Measurements from ENCODE around the gene CBLC.

CBLC gene

DNA sequence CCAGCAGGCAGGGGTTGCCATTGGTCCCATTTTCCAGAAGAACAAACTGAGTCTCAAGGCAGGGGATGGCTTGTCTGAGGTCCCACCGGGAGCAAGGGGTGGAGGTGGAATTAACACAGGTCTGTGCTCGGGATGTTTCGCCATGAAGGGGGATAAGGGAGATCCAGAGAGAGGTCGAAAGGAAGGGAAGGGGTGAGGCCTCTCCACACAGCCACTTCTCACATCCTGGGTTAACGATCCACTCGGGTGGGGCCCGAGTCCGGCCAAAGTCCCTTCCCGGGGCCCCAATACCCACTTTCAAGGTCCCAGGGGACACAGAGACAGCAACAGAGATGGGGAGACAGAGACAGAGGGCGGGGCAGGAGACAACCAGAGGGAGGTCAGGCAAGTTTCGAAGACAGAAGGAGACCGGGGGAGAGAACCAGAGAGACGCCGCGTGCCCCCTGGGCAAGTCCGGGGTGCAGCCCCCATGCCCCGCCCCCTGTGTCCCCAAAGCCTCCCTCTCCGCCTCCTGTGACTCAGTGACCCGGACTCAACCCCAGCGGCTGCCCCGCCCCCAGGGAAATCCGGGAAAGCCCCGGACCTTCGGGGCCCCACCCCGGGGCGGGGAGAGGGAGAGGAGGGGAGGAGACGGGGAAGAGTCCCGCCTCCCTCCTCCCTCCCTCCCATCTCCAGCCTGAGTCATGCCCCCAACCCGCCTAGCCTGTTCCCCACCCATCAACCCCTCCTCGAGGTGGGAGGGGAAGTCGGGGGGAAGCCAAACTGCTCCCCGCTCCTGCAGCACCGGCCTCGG lies 30.5 kb upstream of the CBLC start:
- peak; percentile 64 to 65 for DNase-seq

DNA sequence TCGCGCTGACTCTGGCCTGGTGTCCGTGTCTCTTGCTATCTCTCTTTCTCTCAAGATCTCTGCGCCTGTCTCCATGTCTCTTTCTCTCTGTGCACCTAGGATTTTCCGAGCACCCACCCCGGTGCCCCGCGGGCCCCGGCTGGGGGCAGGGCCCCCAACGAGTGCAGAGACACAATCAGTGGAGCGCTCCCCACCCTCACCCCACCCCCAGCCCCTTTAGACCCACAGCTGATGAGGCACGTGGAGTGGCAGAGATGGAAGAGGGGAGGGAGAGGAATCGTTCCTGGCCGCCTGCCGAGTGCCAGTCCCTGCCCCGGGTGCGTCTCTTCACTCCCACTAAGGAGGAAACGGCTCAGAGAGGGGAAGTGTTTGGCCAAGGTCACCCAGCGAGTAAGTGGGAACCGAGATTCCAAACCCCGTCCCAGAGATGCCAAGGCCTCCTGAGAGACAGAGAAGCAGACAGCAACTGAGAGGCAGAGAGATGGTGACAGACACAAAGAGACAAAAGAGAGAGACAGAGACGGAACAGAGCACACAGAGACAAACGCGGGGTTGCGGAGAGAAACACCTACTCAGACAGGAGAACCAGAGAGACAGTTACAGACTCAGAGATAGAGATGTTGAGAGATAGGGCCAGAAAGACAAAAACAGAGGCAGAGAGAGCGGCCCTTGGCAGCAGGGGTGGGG lies 29.8 kb upstream of the CBLC start:
- DNase-seq, result peak; percentile 45 to 76

DNA sequence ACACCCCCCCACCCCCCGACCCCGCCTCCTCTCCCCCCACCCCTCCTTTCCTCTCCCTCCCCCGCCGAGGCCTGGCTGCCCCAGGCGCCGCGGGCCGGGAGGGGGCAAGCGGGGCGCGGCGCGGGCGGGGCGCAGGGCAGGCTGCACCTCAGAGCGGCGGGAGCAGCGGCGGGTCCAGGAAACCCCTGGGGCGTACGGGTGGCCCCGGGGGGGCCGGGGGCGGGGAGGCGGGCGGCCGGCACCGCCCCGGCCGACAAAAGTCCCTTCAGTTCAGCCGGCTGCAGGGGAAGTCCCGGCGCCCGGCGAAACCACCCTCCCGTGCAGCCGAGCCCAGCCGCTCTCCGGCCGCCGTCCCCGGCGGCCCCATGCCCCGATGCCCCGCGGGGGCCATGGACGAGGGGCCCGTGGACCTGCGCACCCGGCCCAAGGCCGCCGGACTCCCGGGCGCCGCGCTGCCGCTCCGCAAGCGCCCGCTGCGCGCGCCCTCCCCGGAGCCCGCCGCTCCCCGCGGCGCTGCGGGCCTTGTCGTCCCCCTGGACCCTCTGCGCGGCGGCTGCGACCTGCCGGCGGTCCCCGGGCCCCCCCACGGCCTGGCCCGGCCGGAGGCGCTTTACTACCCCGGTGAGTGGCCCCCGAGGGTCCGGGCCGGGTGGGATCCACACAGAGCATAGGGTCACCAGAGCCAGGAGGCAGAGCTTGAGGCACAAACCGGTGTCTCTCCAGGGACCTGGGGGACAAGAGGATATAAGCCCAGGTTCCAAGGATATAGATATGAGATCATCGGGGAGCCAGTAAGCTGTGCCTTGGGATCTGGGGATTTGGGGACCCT lies 29.1 kb upstream of the CBLC start, which contains the start of gene BCL3:
TSS of gene BCL3 (plus strand) at position 283 of the 829 bp plus-strand sequence. CDS start at position 366, 83 bp downstream.
- no peak for DNase-seq

DNA sequence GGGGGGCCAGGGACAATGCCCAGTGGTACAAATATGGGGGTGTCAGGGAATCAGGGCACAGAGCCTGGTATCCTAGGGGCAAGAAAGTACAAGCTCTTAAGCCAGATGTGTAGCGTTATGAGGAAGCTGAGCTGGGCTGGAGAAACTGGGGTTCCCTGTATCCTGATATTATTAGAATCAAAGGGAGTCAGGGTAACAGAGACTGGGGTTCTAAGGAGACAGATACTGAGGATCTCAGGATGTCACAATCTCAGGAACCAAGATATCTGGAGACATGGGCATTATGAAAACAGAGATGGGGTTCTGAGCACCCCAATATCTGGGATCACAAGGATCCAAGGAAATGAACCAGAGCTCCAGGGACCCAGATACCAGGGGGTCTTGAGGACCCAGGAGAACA lies 28.4 kb upstream of the CBLC start:
- no peak for DNase-seq

DNA sequence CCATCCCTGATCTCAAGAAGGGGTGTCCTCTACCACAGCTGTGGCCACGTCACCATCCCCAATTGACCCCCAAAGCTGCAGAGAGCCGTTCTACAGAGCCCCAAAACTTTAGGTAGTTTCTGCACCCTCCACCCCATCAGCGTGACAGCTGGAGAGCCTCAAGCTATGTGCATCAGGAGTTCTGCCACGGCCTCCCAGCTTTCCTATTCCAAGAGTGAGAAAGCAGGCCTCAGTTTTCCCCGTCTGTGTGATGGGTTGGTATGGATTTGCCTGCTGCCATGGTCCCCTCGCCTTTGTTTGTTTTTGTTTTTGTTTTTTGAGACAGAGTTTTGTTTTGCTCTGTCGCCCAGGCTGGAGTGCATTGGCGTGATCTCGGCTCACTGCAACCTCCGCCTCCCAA lies 27.7 kb upstream of the CBLC start:
- no peak for DNase-seq

DNA sequence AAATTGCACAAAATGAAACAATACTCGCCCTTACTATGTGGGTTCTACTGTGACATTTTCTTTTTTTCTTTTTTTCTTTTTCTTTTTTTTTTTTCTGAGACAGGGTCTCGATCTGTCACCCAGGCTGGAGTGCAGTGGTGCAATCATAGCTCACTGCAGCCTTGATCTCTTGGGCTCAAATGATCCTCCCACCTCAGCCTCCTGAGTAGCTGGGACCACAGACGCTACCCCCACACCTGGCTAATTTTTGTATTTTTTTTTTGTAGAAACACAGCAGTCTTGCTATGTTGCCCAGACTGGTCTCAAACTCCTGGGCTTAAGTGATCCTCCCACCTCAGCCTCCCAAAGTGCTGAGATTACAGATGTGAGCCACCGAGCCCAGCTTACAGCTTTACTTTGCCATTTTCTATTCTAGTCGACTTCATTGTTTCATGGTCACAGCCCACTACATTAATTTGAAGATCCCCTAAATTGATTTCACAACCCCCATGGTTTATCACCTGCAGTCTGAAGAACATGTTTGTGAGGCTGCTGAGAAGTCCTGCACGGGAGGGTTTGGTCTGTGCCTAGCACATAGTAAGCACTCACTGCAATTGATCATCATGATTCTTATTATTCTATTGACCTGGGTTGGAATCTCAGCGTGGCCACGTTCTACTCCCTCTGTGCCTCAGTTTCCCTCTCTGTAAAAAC lies 25.4 kb upstream of the CBLC start:
- no peak for DNase-seq

DNA sequence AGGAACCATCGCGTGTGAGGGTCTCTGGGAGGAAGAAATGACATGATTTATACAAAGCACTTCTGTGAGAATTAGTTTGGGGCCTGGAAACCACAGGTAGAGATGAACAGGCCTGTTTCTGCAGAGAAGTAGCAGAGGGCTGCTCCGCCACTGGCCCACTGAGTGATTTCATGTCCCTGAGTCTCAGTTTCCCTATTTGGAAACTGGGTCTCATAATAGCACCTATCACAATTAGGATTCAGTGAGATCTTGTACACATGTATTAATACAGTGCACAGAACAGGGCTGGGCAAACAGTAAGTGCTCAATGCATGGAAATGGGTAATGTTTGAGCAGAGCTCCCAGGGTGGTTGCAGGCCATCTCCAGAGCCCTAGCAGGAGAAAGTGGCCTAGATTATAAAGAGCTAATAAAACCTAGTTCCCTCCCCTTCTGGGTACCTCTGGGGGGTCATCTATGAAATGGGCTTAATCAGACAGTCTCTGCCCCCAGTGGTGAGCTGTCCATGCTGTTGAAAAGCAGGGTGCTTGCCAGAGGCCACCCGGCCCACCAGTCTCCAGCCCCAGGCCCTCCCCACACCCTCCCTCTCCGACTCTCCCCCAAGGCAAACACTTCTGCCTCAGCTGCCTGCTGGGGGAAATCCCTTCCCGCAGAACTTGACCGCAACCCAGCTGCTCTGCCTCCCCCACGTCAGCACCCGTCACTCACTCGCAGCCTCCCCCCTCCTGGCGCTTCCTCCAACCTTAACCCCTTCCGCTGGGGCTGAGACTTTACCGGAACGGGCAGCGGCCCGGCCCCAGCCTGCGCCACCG lies 24.7 kb upstream of the CBLC start:
- peak; percentile 91 to 94 for DNase-seq

DNA sequence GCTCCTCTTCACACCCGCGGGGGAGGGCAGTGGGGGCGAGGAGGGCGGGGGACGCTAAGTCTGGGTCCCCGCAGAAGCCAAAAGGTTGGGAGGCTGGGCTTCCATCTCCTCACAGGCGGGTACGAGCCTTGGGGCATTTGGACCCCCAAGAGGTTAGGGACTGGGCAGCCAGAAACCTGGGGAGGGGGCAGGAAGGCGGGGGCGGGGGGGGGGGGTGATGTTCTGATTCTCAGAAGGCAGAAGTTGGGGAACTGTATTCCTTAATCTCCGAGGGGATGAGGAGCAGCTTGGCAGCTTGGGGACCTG lies 24.1 kb upstream of the CBLC start:
- no peak for DNase-seq

DNA sequence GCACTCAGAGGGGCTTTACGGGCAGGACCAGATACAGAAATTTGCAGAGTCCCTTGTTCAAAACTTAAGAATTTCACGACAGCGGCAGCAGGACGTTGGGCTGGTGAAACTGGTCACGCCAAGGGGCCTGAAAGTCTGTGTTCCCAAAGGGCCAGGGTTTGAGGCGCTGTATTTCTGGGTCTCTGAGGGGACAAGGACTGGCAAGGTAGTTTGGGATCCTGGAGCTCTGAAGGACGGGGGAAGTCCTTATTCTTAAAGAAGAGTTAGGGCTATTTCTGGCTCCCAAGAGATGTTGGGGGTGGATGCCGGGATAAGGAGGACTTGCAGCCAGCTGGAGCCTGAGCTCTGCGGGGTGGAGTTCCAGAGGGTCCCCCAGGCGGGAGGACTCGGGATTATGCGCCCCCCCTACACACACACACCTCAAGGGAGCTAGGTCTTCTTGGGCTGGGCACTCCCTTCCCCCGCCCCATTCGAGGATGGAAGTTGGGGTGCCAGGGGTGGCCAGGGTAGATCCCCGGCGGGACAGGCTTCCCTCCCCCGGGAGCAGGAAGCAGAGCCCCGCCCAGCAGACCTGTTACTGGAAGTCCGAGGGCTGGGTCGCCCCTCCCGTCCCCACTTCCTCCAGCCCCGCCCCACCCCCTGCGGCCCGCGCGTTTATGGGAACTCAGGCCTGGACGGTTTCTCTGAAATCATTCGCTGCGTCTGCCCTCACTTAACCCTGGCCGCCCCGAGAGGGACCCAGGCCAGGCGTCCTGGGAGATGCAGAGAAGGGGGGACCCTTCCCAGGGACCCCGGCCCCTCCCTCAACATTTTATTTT lies 23.5 kb upstream of the CBLC start:
- peak; percentile 50 to 62 for DNase-seq

DNA sequence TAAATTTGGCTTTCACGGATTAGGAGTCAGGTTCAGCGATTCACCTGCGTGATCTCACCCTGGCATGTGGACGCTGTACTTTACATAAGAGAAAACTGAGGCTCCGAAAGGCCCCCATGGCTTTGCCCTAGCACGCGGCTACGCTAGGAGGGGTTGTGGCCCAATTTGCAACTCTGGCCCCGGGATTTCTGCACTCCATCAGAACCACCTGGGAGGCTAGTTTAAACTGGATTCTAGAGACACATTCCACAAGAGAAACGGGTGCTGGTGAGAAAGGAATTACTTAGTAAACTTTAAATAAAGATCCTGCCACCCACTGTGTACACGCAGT lies 23.0 kb upstream of the CBLC start:
- no peak for DNase-seq

DNA sequence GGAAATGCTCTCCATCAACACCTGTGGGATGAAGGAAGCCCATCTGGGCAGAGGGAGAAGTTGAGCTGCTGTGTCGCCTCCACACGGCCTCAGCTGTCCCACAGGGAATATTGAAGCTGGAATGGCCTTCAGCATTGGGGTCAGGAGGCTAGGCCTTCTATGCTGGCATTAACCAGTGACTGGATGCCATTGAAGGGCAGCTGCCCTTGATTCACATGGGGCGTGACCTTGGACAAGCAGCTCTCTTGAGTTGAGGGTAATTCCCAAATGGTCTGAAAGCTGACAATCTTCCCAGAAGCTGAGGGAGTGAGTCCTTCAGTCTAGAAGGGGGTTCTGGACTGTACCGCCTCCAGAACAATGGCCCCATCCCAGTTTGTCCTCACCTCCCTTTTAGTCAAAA lies 22.5 kb upstream of the CBLC start:
- no peak for DNase-seq

DNA sequence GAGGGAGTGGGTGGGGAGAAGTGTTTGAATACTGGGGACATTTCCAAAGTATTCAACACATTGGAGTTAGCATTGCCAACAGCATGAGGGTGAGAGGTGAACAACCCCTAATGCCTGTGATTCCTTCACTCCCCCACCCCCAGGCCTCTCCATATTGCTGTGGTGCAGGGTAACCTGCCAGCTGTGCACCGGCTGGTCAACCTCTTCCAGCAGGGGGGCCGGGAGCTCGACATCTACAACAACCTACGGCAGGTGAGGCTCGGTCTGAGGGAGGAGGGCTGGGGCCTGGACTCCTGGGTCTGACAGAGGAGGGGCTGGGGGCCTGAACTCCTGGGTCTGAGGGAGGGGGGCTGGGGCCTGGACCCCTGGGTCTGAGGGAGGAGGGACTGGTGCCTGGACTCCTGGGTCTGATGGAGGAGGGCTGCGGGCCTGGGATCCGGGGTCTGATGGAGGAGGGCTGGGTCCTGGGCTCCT lies 21.6 kb upstream of the CBLC start:
- no peak for DNase-seq

DNA sequence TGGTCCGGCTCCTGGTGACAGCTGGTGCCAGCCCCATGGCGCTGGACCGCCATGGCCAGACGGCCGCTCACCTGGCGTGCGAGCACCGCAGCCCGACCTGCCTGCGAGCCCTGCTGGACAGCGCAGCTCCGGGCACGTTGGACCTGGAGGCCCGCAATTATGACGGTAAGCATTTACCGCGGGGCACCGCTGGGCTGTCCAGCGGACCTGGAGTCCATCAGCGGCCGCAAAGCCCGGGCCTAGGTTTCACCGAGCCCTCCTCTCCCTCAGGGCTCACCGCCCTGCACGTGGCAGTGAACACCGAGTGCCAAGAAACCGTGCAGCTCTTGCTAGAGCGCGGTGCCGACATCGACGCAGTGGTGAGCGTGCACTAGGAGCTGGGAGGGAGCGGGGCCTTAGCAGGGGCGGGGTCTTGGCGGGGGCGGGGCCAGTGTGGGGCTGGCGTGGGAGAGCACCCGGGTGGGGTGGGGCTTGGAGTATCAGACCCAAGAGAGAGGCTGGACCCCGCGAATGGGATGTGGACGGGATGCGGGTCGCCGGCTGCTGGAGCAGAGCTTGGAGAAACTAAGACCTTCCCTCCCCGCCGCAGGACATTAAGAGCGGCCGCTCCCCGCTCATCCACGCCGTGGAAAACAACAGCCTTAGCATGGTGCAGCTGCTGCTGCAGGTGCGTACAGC lies 20.5 kb upstream of the CBLC start:
- no peak for DNase-seq

DNA sequence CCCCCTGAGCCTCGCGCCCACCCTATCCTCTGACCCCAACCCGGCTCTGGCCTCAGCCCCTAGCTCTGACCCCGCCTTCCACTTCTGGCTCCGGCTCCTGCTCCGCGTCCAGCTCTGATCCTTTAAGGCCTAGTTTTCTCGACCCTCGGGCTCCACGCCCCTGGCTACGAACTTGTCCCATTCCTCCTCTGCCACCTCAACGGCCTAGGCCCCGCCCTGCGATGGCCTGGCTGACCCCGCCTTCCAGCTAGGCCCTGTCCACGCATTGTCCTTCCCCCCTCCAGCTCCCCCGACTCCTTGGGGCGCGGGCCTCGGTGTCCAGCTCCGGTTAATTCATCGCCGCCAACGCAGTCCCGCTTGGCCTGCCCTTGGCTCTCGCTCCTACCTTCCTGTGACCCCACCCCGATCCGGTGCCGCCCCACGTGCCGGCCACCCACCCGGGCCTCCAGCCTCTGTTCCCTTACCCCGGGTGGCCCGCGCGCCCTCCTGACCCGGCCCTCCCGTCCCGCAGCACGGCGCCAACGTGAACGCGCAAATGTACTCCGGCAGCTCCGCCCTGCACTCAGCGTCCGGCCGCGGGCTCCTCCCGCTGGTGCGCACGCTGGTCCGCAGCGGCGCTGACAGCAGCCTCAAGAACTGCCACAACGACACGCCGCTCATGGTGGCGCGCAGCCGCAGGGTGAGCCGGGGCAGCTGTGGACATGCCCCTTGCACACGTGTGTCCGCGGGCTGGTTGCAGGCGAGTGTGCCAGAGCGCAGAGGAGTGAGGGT lies 19.8 kb upstream of the CBLC start:
- DNase-seq, result no peak

DNA sequence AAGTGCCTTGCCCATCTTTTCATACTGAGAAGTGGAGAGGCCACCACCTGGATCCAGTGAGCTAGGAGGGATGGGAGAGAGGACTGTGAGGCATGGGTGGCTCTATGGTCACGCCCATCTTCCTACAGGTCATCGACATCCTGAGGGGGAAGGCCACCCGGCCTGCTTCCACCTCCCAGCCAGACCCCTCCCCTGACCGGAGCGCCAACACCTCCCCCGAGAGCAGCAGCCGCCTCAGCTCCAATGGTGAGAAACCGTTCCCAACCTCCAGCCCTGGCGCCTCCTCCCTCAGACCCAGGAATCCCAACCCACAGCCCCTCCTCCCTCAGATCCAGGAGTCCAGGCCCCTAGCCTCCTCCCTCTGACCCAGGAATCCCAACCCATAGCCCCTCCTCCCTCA lies 19.1 kb upstream of the CBLC start:
- DNase-seq, result no peak

DNA sequence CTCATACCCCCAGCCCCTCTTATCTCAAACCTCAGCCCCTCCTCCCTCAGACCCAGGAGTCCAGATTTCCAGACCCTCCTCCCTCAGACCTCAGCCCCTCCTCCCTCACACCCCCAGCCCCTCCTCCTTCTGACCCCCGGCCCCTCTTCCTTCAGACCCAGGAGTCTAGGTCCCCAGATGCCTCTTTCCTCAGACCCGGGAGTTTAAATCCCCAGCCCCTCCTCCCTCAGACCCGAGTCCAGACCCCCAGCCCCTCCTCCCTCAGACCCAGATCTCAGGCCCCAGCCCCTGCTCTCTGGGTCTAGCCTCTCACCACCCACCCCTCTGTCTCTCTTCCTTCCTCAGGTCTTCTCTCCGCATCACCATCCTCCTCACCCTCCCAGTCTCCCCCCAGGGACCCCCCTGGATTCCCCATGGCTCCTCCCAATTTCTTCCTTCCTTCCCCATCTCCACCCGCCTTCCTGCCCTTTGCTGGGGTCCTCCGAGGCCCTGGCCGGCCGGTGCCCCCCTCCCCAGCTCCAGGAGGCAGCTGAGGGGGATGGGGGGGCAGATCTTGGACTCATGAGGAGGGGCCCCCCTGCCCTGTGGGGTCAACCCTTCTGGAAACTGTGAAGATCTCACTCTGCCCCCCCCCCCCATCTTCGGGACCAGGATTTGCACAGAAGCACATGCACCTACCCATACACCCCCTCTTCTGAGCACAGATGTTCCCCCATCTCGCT lies 18.4 kb upstream of the CBLC start:
- DNase-seq, result no peak

DNA sequence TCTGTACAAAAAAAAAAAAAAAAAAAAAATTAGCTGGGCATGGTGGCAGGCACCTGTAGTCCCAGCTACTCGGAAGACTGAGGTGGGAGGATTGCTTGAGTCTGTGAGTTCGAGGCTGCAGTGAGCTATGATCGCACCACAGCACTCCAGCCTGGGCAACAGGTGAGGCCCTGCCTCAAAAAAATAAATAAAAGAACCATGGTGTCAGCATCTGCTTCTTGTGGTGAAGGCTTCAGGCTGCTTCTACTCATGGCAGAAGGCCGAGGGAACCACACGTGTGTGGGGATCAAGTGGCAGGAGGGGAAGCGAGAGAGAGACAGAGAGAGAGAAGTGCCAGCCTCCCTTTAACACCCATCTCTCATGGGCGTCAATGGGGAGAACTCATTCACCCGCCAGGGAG lies 15.7 kb upstream of the CBLC start:
- DNase-seq, result no peak

DNA sequence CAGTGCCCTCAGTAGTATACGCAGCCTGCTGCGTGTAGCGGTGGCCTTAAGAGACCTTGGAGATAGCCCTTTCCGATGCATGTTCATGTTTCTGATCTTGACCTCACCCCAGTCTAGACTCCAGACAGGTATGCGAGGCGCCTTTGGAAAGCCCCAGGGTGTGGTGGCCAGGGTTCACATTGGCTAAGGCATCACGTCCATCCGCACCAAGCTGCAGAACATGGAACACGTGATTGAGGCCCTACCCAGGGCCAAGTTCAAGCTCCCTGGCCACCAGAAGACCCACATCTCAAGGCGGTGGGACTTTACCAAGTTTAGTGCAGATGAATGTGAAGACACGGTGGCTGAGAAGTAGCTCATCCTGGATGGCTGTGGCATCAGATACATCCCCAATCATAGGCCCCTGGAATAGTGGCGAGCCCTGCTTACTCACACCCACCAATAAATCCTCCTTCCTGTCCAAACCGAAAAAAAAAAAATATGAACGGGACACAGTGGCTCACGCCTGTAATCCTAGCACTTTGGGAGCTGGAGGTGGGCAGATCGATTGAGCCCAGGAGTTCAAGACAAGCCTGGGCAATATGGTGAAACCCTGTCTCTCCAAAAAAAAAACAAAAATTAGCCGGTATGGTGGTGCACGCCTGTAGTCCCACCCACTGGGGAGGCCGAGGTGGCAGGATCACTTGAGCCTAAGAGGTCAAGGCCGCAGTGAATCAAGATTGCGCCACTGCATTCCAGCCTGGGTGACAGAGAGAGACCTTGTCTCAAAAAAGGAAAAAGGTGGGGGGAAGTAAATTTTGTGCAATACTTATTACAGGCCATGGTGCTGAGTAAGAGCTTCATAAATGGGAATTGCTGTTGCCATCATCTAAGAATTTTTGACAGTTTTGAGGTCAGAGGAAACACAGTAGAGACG lies 12.4 kb upstream of the CBLC start:
- DNase-seq, result no peak
